Panc1 (cell line): ENCODE data around the gene STPG4. TPM values are rescaled to one million over a fixed set of nuclear protein-coding genes. Genes with fewer than 3 reads are reported as not detected.

Experiments
- ATAC-seq: fragments of 200-7000 bp; cut with Tn5 transposase; 2 replicates; pipeline ENCODE4 v1.9.1; 2020; ENCODE audit warnings: mild to moderate bottlenecking, moderate library complexity
- BruUV-seq: library from RNA; stranded (reverse); fragments of 400-500 nt; replicated peaks from 2 replicates; lab custom pipeline; 2021; lab: Mats Ljungman, UMichigan
- CTCF ChIA-PET: fragments of 300-600 bp; sonication (Branson Sonifier 250); formaldehyde crosslinking; loops from one replicate; lab custom pipeline; 2022; ENCODE audit warnings: antibody characterized with exemption; lab: Charles Lee
- POLR2A ChIA-PET: fragments of 300-600 bp; sonication (Branson Sonifier 250); formaldehyde crosslinking; loops from one replicate; lab custom pipeline; 2022; ENCODE audit warnings: antibody characterized with exemption; lab: Charles Lee
- DNase-seq: peaks from one replicate; pipeline ENCODE4 v3.0.0-alpha.2; 2010; ENCODE audit warnings: low read depth, low spot score
- H3K27ac ChIP-seq: 2 replicates; pipeline ENCODE4 v1.5.1; 2011; ENCODE audit warnings: mild to moderate bottlenecking, low read length, inconsistent platforms
- H3K27me3 ChIP-seq: fragments of 200-500 bp; sonication (Bioruptor generic); 2 replicates; pipeline ENCODE4 v1.6.0; 2014; ENCODE audit warnings: low read length, inconsistent platforms; ENCODE audit not compliant: control insufficient read depth, insufficient read depth
- H3K36me3 ChIP-seq: fragments of 200-500 bp; sonication (Bioruptor generic); 2 replicates; pipeline ENCODE4 v1.5.1; 2014; ENCODE audit warnings: inconsistent platforms, mild to moderate bottlenecking, low read length, moderate library complexity; ENCODE audit not compliant: control insufficient read depth, insufficient read depth
- H3K4me1 ChIP-seq: 2 replicates; pipeline ENCODE4 v1.5.1; 2011; ENCODE audit warnings: inconsistent platforms, mild to moderate bottlenecking, low read length, moderate library complexity; ENCODE audit not compliant: control insufficient read depth, insufficient read depth
- H3K4me3 ChIP-seq, 2 experiments: 2 replicates each; pipeline ENCODE4 v1.5.1; 2011 to 2012; ENCODE audit warnings: low read depth in 2 of 2, low read length in 2 of 2, mild to moderate bottlenecking in 2 of 2, inconsistent platforms in 1 of 2, moderate library complexity in 1 of 2
- H3K9me3 ChIP-seq: fragments of 200-500 bp; sonication (Bioruptor generic); 2 replicates; pipeline ENCODE4 v1.5.1; 2014; ENCODE audit warnings: low read depth, mild to moderate bottlenecking, inconsistent platforms, low read length, moderate library complexity; ENCODE audit not compliant: control insufficient read depth, insufficient read depth
- POLR2AphosphoS5 ChIP-seq: IDR thresholded peaks from 2 replicates; pipeline ENCODE4 v1.6.1; 2012; ENCODE audit warnings: mild to moderate bottlenecking, low read depth, low read length, moderate library complexity
- SIN3A ChIP-seq: IDR thresholded peaks from 2 replicates; pipeline ENCODE4 v1.6.1; 2012; ENCODE audit warnings: low read depth, mild to moderate bottlenecking, low read length, moderate library complexity, borderline replicate concordance; ENCODE audit not compliant: insufficient read depth
- TCF7L2 ChIP-seq: IDR thresholded peaks from 2 replicates; pipeline ENCODE4 v1.6.1; 2011; ENCODE audit warnings: mild to moderate bottlenecking, low read depth, low read length, inconsistent platforms
- in situ Hi-C: cut with HindIII; loops from 2 replicates; pipeline ENCODE4 v1.10.0; 2016; ENCODE audit warnings: low sequenced_read_pairs, low pct_unique_long_range_greater_than_20kb
- intact Hi-C: fragments of 100-400 bp; cut with micrococcal nuclease; formaldehyde crosslinking; loops from one replicate; pipeline ENCODE4 v1.10.0; 2022; ENCODE audit not compliant: unreplicated experiment
- total RNA-seq: library from RNA; stranded (reverse); gene quantifications from one replicate; pipeline ENCODE4 v1.2.1, GENCODE V29; 2021; ENCODE audit not compliant: unreplicated experiment
- TF ChIP-seq, protein P1 (sequence below): fragments of 450-650 bp; IDR thresholded peaks from 2 replicates; pipeline ENCODE4 v1.5.1; 2017; ENCODE audit warnings: mild to moderate bottlenecking
- TF ChIP-seq, protein P2 (sequence below), 2 experiments: IDR thresholded peaks; 2 replicates each; pipeline ENCODE4 v1.6.1; 2011 to 2012; ENCODE audit warnings: low read depth in 2 of 2, control low read depth in 1 of 2, low read length in 1 of 2, mild to moderate bottlenecking in 1 of 2, moderate library complexity in 1 of 2; ENCODE audit not compliant: insufficient read depth in 1 of 2

Gene STPG4
- total RNA-seq, 1 experiment from 2014 or later = 0.36 TPM

DNA sequence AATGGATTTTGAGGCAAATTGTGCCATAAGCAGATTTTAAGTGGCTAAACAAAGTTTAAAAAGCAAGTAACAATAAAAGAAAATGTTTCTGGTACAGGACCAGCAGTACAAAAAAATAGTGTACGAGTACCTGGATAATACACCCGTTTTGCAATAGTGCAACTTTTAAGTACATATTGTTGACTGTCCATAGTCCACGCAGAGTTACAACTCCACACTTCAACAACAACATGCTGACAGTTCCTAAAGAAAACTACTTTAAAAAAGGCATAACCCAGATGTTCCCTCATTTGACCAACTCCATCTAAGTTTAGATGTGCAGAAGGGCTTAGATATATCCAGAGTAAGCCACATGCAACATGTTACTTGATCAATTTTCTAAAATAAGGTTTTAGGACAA, 5.1 kb upstream of the STPG4 start:
- H3K27me3 ChIP-seq = no peaks in the 10 kb centered on the region
- TSS peak; percentile 78 for BruUV-seq
- no peak for TF ChIP-seq POLR2AphosphoS5
- TF ChIP-seq SIN3A = no peak
- ATAC-seq (no peak), DNase-seq (no peak)
- no peak overlapping the region for H3K4me3 ChIP-seq
- ChIA-PET POLR2A (no interaction called here), CTCF (no interaction called here)
- intact Hi-C loops = no loop called here
- no peaks in the 10 kb centered on the region for H3K9me3 ChIP-seq
- peaks cover 12% of the 10 kb centered on the region for H3K4me1 ChIP-seq
- peaks cover 65% of the 10 kb centered on the region for H3K36me3 ChIP-seq
- in situ Hi-C loops = no loop called here
- no peak overlapping the region; the same call in 1 of the 2 replicates for H3K27ac ChIP-seq

DNA sequence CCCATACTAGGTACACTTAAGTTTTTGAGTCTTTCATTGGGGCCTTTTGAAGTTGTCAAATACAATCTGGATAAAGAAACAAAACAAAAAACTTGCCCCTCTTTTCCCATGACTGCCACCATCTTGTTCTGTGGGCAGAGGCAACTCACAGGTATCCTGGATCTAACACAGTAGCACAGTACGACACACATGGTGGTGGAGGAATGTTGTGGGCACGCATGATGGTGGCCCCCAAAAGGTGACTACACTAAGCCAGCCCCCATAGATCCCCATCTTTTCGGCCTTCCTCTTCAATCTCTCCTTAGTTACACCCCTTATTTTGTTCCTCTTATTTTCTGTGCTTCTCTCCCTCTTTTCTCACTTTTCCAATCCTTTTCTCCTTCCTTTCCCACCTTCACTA, 4.5 kb upstream of the STPG4 start:
- intact Hi-C loops = no loop called here
- BruUV-seq = no TSS peak
- no peak for DNase-seq
- H3K27me3 ChIP-seq = no peaks in the 10 kb centered on the region
- peaks cover 59% of the 10 kb centered on the region for H3K36me3 ChIP-seq
- TF ChIP-seq POLR2AphosphoS5 = peak; percentile 45; the same call in 1 of the 2 replicates
- no peak for TF ChIP-seq TCF7L2
- POLR2A ChIA-PET = no interaction called here
- ATAC-seq = no peak
- H3K4me3 ChIP-seq = no peak overlapping the region
- in situ Hi-C loops = no loop called here
- H3K4me1 ChIP-seq = peaks cover 9% of the 10 kb centered on the region
- CTCF ChIA-PET = no interaction called here
- no peak overlapping the region; the same call in 1 of the 2 replicates for H3K27ac ChIP-seq
- no peaks in the 10 kb centered on the region for H3K9me3 ChIP-seq

DNA sequence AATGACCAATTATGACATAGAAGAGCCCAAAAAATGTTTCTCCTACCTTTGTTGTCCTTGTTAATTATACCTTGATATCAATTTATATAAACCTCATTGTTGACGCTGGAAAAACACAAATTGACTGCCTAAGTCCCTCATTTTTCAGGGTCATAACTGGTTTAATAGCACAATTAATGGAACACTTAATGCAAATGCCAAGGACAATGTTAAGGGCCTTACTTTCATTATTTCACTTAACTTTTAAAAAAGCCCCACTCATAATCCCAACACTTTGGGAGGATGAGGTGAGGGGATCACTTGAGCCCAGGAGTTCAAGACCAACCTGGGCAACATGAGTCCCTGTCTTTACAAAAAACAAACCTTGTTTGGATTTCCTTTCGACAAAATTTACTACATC, 3.5 kb upstream of the STPG4 start:
- in situ Hi-C loops (no loop called here), intact Hi-C loops (no loop called here)
- DNase-seq (no peak), ATAC-seq (no peak)
- ChIA-PET POLR2A (no interaction called here), CTCF (no interaction called here)
- no TSS peak for BruUV-seq
- no peaks in the 10 kb centered on the region for H3K9me3 ChIP-seq
- no peak overlapping the region for H3K27ac ChIP-seq
- H3K36me3 ChIP-seq = peaks cover 57% of the 10 kb centered on the region
- no peak overlapping the region for H3K4me3 ChIP-seq
- TF ChIP-seq SIN3A (no peak), POLR2AphosphoS5 (peak; percentile 19; the same call in 1 of the 2 replicates), TCF7L2 (no peak)
- TF ChIP-seq, protein P1, sequence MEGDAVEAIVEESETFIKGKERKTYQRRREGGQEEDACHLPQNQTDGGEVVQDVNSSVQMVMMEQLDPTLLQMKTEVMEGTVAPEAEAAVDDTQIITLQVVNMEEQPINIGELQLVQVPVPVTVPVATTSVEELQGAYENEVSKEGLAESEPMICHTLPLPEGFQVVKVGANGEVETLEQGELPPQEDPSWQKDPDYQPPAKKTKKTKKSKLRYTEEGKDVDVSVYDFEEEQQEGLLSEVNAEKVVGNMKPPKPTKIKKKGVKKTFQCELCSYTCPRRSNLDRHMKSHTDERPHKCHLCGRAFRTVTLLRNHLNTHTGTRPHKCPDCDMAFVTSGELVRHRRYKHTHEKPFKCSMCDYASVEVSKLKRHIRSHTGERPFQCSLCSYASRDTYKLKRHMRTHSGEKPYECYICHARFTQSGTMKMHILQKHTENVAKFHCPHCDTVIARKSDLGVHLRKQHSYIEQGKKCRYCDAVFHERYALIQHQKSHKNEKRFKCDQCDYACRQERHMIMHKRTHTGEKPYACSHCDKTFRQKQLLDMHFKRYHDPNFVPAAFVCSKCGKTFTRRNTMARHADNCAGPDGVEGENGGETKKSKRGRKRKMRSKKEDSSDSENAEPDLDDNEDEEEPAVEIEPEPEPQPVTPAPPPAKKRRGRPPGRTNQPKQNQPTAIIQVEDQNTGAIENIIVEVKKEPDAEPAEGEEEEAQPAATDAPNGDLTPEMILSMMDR = no peak
- TF ChIP-seq, protein P2, sequence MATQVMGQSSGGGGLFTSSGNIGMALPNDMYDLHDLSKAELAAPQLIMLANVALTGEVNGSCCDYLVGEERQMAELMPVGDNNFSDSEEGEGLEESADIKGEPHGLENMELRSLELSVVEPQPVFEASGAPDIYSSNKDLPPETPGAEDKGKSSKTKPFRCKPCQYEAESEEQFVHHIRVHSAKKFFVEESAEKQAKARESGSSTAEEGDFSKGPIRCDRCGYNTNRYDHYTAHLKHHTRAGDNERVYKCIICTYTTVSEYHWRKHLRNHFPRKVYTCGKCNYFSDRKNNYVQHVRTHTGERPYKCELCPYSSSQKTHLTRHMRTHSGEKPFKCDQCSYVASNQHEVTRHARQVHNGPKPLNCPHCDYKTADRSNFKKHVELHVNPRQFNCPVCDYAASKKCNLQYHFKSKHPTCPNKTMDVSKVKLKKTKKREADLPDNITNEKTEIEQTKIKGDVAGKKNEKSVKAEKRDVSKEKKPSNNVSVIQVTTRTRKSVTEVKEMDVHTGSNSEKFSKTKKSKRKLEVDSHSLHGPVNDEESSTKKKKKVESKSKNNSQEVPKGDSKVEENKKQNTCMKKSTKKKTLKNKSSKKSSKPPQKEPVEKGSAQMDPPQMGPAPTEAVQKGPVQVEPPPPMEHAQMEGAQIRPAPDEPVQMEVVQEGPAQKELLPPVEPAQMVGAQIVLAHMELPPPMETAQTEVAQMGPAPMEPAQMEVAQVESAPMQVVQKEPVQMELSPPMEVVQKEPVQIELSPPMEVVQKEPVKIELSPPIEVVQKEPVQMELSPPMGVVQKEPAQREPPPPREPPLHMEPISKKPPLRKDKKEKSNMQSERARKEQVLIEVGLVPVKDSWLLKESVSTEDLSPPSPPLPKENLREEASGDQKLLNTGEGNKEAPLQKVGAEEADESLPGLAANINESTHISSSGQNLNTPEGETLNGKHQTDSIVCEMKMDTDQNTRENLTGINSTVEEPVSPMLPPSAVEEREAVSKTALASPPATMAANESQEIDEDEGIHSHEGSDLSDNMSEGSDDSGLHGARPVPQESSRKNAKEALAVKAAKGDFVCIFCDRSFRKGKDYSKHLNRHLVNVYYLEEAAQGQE (IDR thresholded peaks at IDR 0.05; ENCODE audit: insufficient read depth in 1 of 2, low read depth in 2 of 2, low read length in 1 of 2) = no peak
- no peaks in the 10 kb centered on the region for H3K27me3 ChIP-seq
- peaks cover 9% of the 10 kb centered on the region for H3K4me1 ChIP-seq
